ENCODE results near the gene PEF1.

Gene PEF1, protein sequence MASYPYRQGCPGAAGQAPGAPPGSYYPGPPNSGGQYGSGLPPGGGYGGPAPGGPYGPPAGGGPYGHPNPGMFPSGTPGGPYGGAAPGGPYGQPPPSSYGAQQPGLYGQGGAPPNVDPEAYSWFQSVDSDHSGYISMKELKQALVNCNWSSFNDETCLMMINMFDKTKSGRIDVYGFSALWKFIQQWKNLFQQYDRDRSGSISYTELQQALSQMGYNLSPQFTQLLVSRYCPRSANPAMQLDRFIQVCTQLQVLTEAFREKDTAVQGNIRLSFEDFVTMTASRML

GRCh38 chr1:31644560-31645273 lies at the start of gene PEF1:
Gene PEF1 (minus strand): TSS chr1:31644876. CDS start chr1:31644864, 12 bp downstream.
- DNase-seq (ENCODE audit: low spot score): peak; percentile 99

DNA sequence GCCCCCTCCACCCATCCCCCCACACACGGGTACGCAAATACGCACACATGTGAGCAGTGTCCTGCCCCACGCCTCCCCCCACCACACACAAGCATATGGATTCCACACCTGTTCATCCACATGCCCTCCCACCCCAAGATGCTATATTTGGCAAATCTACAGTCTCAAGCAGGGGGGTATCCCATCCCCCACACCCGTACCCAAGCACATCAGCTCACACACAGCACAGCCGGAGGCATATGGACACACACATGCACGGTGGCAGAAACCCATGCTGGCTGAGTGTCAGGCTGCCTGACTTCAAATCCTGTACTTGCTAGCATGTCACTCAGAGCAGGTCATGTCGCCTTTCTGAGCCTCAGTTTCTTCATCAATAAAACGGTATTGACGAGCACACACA lies 48.6 kb upstream of the PEF1 start:
- no peak for DNase-seq (ENCODE audit: low spot score)

GRCh38 chr1:31691951-31692350 lies 47.3 kb upstream of the PEF1 start:
- DNase-seq (ENCODE audit: low spot score): no peak

DNA sequence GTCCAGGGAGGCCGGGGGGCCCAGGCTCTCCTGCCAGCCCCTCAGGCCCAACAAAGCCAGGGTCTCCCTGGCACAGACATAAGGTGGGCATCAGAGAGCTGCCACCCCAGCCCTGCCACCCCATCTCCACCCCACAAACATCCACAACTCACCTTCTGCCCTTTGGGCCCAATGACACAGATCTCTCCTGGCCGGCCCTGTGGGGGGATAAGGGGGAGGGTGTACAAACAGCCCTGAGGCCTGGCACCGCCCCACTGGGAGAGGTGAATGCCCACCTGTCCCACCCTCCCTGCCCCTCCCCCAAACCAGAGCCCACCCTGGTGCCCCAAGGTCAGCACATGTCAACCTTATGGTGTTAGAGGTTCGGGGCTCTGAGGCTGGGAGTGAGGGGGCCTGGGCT lies 46.8 kb upstream of the PEF1 start:
- no peak for DNase-seq (ENCODE audit: low spot score)

DNA sequence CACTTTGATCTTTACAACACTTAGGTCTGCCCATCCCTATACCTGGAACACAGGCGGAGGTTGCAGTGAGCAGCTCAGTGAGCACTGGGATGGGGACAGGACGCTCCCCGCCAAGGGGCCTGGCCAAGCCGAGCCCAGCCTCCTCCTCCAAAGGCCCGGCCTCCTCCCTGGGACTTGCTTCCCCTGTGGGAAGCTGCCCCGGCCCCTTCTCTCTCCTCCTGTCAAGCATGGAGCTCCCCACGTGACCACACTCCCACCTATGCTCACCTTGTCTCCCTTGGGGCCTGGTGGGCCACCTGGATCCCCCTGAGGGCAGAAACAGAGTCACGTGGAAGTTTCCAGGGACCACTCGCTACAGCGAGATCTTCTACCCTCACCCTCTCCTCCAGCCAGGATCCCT lies 46.2 kb upstream of the PEF1 start:
- no peak for DNase-seq (ENCODE audit: low spot score)

DNA sequence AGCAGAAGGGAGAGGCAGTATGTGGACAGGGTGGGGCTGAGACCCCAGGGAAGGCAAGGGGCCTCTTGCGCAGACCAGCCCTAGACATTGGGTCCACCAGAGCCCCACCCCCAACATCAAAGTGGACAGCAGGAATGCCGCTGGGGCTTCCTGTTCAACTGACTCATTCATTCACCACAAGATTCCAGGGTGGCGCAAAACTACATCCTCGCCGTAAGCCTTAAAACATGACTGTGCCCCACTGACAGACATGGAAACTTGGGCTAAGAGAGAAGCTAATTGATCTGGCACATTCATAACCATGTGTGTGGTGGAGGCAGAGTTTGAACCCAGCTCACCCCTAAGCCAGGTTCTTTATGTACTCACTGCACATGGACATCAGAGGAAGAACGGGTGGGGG lies 45.2 kb upstream of the PEF1 start:
- DNase-seq (ENCODE audit: low spot score): no peak

DNA sequence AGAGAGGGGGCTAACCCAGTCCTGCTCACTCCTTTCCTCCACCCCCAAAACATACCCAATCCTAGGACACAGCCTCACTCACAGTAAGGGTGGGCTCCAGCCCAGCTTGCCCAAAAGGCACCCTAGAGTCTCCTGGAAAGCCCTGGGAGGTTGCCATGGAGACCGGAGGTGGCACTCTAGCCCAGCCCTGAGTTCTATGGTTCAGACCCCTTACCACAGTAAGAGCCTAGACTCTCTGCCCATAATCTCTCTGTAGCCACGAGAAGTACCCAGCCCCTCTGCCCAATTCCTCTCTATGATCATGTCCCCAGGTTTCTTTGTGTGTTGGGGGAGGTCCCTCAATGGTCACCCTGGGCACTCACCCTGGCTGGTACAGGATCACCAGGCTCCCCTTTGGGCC lies 44.7 kb upstream of the PEF1 start:
- no peak for DNase-seq (ENCODE audit: low spot score)

GRCh38 chr1:31688233-31688918 lies 43.7 kb upstream of the PEF1 start:
- no peak for DNase-seq (ENCODE audit: low spot score)

DNA sequence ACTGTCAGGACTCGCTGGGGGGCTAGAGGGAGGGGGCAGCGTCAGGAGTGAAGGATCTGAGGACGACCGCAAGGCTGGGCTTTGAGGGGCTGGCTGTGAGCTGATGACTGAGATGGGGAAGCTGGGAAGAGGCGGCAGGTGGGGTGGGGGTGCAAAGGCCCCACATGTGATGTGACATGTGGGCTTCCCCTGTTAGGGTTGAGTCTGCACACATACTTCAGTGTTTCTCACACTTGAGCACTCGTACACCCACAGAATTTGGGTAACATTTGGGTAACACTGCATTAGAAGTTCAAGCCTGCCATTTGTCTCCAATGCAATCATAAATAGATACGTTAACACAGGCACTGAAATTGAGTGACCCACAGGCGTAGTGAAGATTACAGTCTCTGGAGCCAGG lies 42.9 kb upstream of the PEF1 start:
- no peak for DNase-seq (ENCODE audit: low spot score)

GRCh38 chr1:31685795-31686194 lies 41.1 kb upstream of the PEF1 start:
- DNase-seq (ENCODE audit: low spot score): no peak

GRCh38 chr1:31683997-31684396 lies 39.3 kb upstream of the PEF1 start:
- DNase-seq (ENCODE audit: low spot score): no peak

GRCh38 chr1:31681415-31681814 lies 36.7 kb upstream of the PEF1 start:
- no peak for DNase-seq (ENCODE audit: low spot score)

GRCh38 chr1:31679676-31680230 lies 35.1 kb upstream of the PEF1 start:
- no peak for DNase-seq (ENCODE audit: low spot score)

GRCh38 chr1:31679091-31679490 lies 34.4 kb upstream of the PEF1 start:
- DNase-seq (ENCODE audit: low spot score): no peak

- no peak for DNase-seq (ENCODE audit: low spot score)
Measured at GRCh38 chr1:31678681-31679080, 34.0 kb upstream of the PEF1 start.

- no peak for DNase-seq (ENCODE audit: low spot score)
Measured at GRCh38 chr1:31677949-31678348, 33.3 kb upstream of the PEF1 start.

- no peak for DNase-seq (ENCODE audit: low spot score)
Measured at GRCh38 chr1:31677401-31677800, 32.7 kb upstream of the PEF1 start.

- DNase-seq (ENCODE audit: low spot score): no peak
Measured at GRCh38 chr1:31675756-31676155, 31.1 kb upstream of the PEF1 start.

GRCh38 chr1:31675161-31675560 lies 30.5 kb upstream of the PEF1 start:
- no peak for DNase-seq (ENCODE audit: low spot score)

- DNase-seq (ENCODE audit: low spot score): no peak
Measured at GRCh38 chr1:31674626-31675025, 29.9 kb upstream of the PEF1 start.

DNA sequence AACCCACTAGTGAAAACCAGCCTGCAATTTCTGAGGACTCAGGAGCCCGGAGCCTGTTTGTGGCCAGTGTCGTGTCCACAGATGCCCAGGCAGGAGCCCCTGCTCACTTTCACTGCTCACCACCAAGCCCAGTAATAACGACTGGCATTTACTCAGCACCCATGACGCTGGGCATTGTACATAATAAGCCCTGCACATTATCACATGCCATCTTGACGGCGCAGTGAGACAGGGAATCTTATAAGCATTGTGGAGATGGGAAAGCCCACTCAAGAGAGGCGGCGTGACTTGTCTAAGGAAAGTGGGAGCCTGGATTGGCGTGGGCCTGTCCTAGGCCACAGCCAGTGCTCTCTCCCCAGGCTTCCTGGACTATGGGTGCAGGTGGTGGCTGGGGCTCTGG lies 28.8 kb upstream of the PEF1 start:
- no peak for DNase-seq (ENCODE audit: low spot score)

GRCh38 chr1:31672986-31673385 lies 28.3 kb upstream of the PEF1 start:
- DNase-seq (ENCODE audit: low spot score): no peak

Measured in CD4-positive, alpha-beta T cell treated with Interleukin-15 for 4 hours (primary cell).